OCI-LY3 (cell line): ENCODE measurements around the gene ADGRL2.

ENCODE experiments used
- H2AFZ ChIP-seq: fragments of 200-600, 300-600 bp; shearing (Covaris generic); 2 replicates; pipeline ENCODE4 v1.6.0; 2014; ENCODE audit warnings: antibody characterized with exemption, low read depth, low read length
- H3K27ac ChIP-seq: fragments of 200-600, 300-600 bp; sonication (generic); 2 replicates; pipeline ENCODE4 v1.5.1; 2014; ENCODE audit warnings: mild to moderate bottlenecking, low read length, moderate library complexity, mixed read lengths
- H3K27me3 ChIP-seq: fragments of 200-600, 300-600 bp; sonication (generic); 2 replicates; pipeline ENCODE4 v1.6.1; 2014; ENCODE audit warnings: low read depth, low read length, mixed read lengths
- H3K36me3 ChIP-seq: fragments of 200-600, 300-600 bp; sonication (generic); replicated peaks from 2 replicates; pipeline ENCODE3; 2014; ENCODE audit warnings: low read depth, low read length, mixed read lengths
- H3K4me1 ChIP-seq: fragments of 300-600, 200-600 bp; sonication (generic); 2 replicates; pipeline ENCODE4 v1.6.1; 2014; ENCODE audit warnings: low read length, mixed read lengths
- H3K4me2 ChIP-seq: fragments of 200-600, 300-600 bp; sonication (generic); 2 replicates; pipeline ENCODE4 v1.6.1; 2014; ENCODE audit warnings: low read length, mixed read lengths
- H3K4me3 ChIP-seq: fragments of 300-600, 200-600 bp; sonication (generic); 2 replicates; pipeline ENCODE4 v1.5.1; 2014; ENCODE audit warnings: antibody characterized with exemption, mild to moderate bottlenecking, low read length, moderate library complexity
- H3K79me2 ChIP-seq: fragments of 300-600, 200-600 bp; shearing (Covaris generic); 2 replicates; pipeline ENCODE4 v1.6.1; 2014; ENCODE audit warnings: mild to moderate bottlenecking, low read length, mixed read lengths
- H3K9ac ChIP-seq: fragments of 300-600, 200-600 bp; shearing (Covaris generic); 2 replicates; pipeline ENCODE4 v1.6.0; 2014; ENCODE audit warnings: mild to moderate bottlenecking, low read length, moderate library complexity
- H3K9me3 ChIP-seq: fragments of 200-600, 300-600 bp; shearing (Covaris generic); 2 replicates; pipeline ENCODE4 v1.6.1; 2014; ENCODE audit warnings: low read length, mixed read lengths; ENCODE audit not compliant: insufficient read depth
- H4K20me1 ChIP-seq: fragments of 200-600, 300-600 bp; sonication (generic); 2 replicates; pipeline ENCODE4 v1.6.1; 2016; ENCODE audit warnings: low read length, mixed read lengths; ENCODE audit not compliant: insufficient read depth
- CTCF ChIP-seq: fragments of 200-600, 300-600 bp; sonication (generic); IDR thresholded peaks from 2 replicates; pipeline ENCODE4 v1.5.1; 2014; ENCODE audit warnings: antibody characterized with exemption, low read length, low read depth
- EZH2phosphoT487 ChIP-seq: fragments of 200-600 bp; shearing (Covaris generic); IDR thresholded peaks from 2 replicates; pipeline ENCODE4 v1.6.1; 2018; ENCODE audit warnings: antibody characterized with exemption, mixed run types, low read depth

ADGRL2 gene

DNA sequence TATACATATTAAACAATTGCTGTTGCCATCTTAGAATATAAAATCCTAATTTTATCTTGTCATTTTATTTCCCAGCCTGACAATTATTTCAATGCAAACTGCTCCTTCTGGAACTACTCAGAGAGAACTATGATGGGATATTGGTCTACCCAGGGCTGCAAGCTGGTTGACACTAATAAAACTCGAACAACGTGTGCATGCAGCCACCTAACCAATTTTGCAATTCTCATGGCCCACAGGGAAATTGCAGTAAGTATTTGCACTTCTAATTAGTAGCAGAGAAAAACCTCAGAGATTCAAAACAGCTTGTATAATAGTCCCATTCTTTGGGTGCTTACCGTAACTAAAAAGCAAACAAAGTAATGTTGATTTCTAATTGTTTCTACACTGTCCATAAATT lies 167.2 kb downstream of the ADGRL2 start:
- H3K9ac ChIP-seq = no peak overlapping the region
- no peaks in the 10 kb centered on the region for H3K4me1 ChIP-seq
- no peak overlapping the region for H3K4me2 ChIP-seq
- H3K27me3 ChIP-seq = no peaks in the 10 kb centered on the region
- H3K9me3 ChIP-seq = no peaks in the 10 kb centered on the region
- H2AFZ ChIP-seq = no peak overlapping the region
- H3K4me3 ChIP-seq = no peak overlapping the region
- H3K36me3 ChIP-seq = no peaks in the 10 kb centered on the region
- H4K20me1 ChIP-seq = no peaks in the 10 kb centered on the region
- H3K27ac ChIP-seq = no peak overlapping the region
- no peaks in the 10 kb centered on the region for H3K79me2 ChIP-seq
- TF ChIP-seq CTCF = no peak
- no peak for TF ChIP-seq EZH2phosphoT487

DNA sequence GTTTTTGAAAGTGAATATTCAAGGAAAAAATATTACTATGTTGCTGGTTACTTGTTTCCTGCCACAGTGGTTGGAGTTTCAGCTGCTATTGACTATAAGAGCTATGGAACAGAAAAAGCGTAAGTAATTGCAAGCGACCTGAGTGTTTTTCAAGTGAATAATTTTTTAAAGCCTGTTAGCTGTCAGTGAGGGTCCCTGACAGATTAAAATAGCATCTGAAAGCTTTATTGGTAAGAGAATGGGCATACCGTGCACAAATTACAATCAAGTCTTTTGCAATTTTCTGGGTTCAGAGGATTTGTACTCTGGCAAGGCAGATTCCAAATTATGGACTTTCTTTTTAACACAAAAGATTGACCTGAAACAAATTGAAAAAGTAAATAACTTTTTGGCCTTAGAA lies 169.7 kb downstream of the ADGRL2 start:
- Histone ChIP-seq H3K27ac (no peak overlapping the region), H3K4me2 (no peak overlapping the region), H3K36me3 (no peaks in the 10 kb centered on the region), H3K9ac (no peak overlapping the region), H3K4me1 (no peaks in the 10 kb centered on the region), H4K20me1 (no peaks in the 10 kb centered on the region), H3K4me3 (no peak overlapping the region), H3K9me3 (no peaks in the 10 kb centered on the region), H2AFZ (no peak overlapping the region), H3K79me2 (no peaks in the 10 kb centered on the region), H3K27me3 (no peaks in the 10 kb centered on the region)
- TF ChIP-seq EZH2phosphoT487 = no peak
- no peak for TF ChIP-seq CTCF

DNA sequence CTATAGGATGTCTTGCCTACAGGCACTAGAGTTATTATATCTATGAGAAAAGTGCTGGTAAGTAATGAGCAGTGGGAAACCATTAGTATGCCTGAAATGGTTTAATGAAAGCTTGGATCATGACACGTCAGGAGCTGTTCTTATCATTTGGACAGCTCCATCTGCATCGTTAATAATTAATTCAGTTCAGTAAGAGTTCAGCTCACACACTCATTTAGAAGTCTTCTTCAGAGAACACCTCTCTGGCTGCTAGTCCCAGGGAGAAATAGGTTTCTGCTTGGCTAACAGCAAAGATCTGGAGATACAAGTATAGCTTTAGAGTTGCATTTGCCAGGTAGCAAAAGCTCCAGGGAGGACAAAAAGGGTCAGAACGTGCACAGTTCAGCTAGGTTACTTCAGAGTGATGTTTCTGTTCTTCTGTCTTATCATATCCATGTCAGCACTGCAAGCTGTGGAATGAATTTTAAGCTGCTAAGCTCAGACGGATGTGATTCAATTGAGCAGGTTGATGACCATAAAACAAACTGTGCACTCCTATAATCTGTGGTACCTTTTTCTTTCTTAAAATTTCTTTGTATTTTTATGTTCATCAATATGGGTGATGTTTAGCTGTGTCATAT lies 173.6 kb downstream of the ADGRL2 start:
- no peak overlapping the region for H2AFZ ChIP-seq
- no peak overlapping the region for H3K9ac ChIP-seq
- H4K20me1 ChIP-seq = no peaks in the 10 kb centered on the region
- H3K4me3 ChIP-seq = no peak overlapping the region
- no peak overlapping the region for H3K4me2 ChIP-seq
- H3K79me2 ChIP-seq = no peaks in the 10 kb centered on the region
- no peak overlapping the region for H3K27ac ChIP-seq
- no peaks in the 10 kb centered on the region for H3K27me3 ChIP-seq
- no peaks in the 10 kb centered on the region for H3K36me3 ChIP-seq
- H3K9me3 ChIP-seq = no peaks in the 10 kb centered on the region
- no peak for TF ChIP-seq EZH2phosphoT487
- TF ChIP-seq CTCF = no peak
- H3K4me1 ChIP-seq = no peaks in the 10 kb centered on the region

GRCh38 chr1:81974883-81975555 lies 174.3 kb downstream of the ADGRL2 start:
- H3K9ac ChIP-seq = no peak overlapping the region
- no peak overlapping the region for H3K27ac ChIP-seq
- no peaks in the 10 kb centered on the region for H4K20me1 ChIP-seq
- no peaks in the 10 kb centered on the region for H3K36me3 ChIP-seq
- no peaks in the 10 kb centered on the region for H3K79me2 ChIP-seq
- no peak overlapping the region for H3K4me2 ChIP-seq
- H2AFZ ChIP-seq = no peak overlapping the region
- no peaks in the 10 kb centered on the region for H3K9me3 ChIP-seq
- H3K27me3 ChIP-seq = no peaks in the 10 kb centered on the region
- TF ChIP-seq CTCF (no peak), EZH2phosphoT487 (no peak)
- H3K4me3 ChIP-seq = no peak overlapping the region
- no peaks in the 10 kb centered on the region for H3K4me1 ChIP-seq
